Calu3 (cell line): ENCODE data around the gene AKAP7. TPM values are rescaled to one million over a fixed set of nuclear protein-coding genes. Genes with fewer than 3 reads are reported as not detected.

ENCODE experiments used
- BruUV-seq: library from RNA; stranded (reverse); fragments of 400-500 nt; replicated peaks from 2 replicates; lab custom pipeline; 2021; lab: Mats Ljungman, UMichigan
- CTCF ChIA-PET: fragments of 300-600 bp; sonication (Branson Sonifier 250); formaldehyde crosslinking; loops from one replicate; lab custom pipeline; 2022; ENCODE audit warnings: antibody characterized with exemption; lab: Charles Lee
- DNase-seq: peaks from one replicate; pipeline ENCODE4 v3.0.0; 2022
- H3K27ac Mint-ChIP-seq: one replicate; pipeline ENCODE4 v1.8.0; 2022; ENCODE audit warnings: mixed read lengths; ENCODE audit not compliant: unreplicated experiment
- H3K27me3 Mint-ChIP-seq: one replicate; pipeline ENCODE4 v1.8.0; 2022; ENCODE audit warnings: mixed read lengths; ENCODE audit not compliant: unreplicated experiment
- H3K36me3 Mint-ChIP-seq: one replicate; pipeline ENCODE4 v1.8.0; 2022; ENCODE audit warnings: mild to moderate bottlenecking, moderate library complexity, mixed read lengths; ENCODE audit not compliant: insufficient read depth, unreplicated experiment
- H3K4me1 Mint-ChIP-seq: one replicate; pipeline ENCODE4 v1.8.0; 2022; ENCODE audit warnings: mild to moderate bottlenecking, low read depth, mixed read lengths; ENCODE audit not compliant: unreplicated experiment
- H3K4me3 Mint-ChIP-seq: one replicate; pipeline ENCODE4 v1.8.0; 2022; ENCODE audit warnings: mild to moderate bottlenecking, low read depth, moderate library complexity, mixed read lengths; ENCODE audit not compliant: unreplicated experiment
- H3K9me3 Mint-ChIP-seq: one replicate; pipeline ENCODE4 v1.8.0; 2022; ENCODE audit warnings: low read depth, mixed read lengths; ENCODE audit not compliant: unreplicated experiment
- intact Hi-C: fragments of 100-400 bp; cut with micrococcal nuclease; formaldehyde crosslinking; loops from one replicate; pipeline ENCODE4 v1.10.0; 2022; ENCODE audit not compliant: unreplicated experiment
- total RNA-seq: library from RNA; stranded (reverse); gene quantifications from 2 replicates; pipeline ENCODE4 v1.2.3, GENCODE V29; 2022
- TF ChIP-seq, protein P1 (sequence below): fragments of 200-600 bp; IDR thresholded peaks from one replicate; pipeline ENCODE4 v1.8.0; 2022; ENCODE audit warnings: antibody characterized with exemption; ENCODE audit not compliant: unreplicated experiment

Gene AKAP7
- total RNA-seq, 1 experiment from 2014 or later = 7.7 TPM

- intact Hi-C loops = no loop called here
- Mint-ChIP-seq H3K27ac (peak overlapping the region; percentile 93), H3K4me1 (peaks cover 45% of the 10 kb centered on the region), H3K4me3 (peak overlapping the region; percentile 56), H3K27me3 (no peaks in the 10 kb centered on the region), H3K9me3 (peaks cover 2% of the 10 kb centered on the region), H3K36me3 (peaks cover 24% of the 10 kb centered on the region)
- CTCF ChIA-PET = interaction anchor here (0.6 to 1.8 kb wide), 5 partner anchors 27 to 416 kb away, joined by 3 to 9 read pairs (median 5); partner anchors contain the start of gene EPB41L2
- TF ChIP-seq, protein P1, sequence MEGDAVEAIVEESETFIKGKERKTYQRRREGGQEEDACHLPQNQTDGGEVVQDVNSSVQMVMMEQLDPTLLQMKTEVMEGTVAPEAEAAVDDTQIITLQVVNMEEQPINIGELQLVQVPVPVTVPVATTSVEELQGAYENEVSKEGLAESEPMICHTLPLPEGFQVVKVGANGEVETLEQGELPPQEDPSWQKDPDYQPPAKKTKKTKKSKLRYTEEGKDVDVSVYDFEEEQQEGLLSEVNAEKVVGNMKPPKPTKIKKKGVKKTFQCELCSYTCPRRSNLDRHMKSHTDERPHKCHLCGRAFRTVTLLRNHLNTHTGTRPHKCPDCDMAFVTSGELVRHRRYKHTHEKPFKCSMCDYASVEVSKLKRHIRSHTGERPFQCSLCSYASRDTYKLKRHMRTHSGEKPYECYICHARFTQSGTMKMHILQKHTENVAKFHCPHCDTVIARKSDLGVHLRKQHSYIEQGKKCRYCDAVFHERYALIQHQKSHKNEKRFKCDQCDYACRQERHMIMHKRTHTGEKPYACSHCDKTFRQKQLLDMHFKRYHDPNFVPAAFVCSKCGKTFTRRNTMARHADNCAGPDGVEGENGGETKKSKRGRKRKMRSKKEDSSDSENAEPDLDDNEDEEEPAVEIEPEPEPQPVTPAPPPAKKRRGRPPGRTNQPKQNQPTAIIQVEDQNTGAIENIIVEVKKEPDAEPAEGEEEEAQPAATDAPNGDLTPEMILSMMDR = no peak
- TSS peak; percentile 37 for BruUV-seq
- DNase-seq = no peak
Measured at GRCh38 chr6:131101911-131102680, 33.2 kb upstream of the AKAP7 start.

DNA sequence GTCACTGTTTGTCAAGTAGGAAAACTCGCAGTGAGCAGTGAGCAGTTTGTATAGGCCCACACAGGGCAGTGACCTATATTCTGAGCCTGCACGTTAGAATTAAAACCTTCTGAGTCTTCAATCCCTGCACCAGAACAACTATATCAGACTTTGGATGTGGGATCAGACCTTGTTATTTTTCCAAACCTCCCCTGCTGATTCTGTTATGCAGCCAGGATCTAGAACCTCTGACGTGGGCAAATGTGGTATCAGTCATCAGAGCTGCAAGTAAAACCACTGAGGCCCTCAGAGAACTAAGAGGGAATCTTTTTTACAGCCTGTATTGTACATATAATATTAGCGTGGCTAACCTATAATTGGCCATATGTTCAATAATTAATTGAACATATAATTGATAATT is 32.0 kb upstream of the AKAP7 start:
- intact Hi-C loops = no loop called here
- BruUV-seq = no TSS peak
- H3K4me3 Mint-ChIP-seq = peak overlapping the region; percentile 56

DNA sequence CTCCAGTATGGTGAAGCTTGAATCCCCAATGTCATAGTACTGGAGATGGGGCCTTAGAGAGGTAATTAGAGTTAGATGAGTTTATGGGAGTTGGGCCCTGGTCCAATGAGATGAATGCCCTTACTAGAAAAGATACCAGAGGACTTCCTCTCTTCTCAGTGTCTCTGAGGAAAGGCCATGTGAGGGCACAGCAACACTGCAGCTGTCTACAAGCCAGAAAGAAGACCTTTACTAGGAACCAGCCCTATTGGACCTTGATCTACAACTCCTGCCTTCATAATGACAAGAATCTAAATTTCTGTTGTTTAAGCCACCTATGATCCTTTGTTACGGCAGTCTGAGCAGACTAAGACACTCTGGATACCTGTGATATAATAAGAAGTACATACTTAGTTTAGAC is 31.4 kb upstream of the AKAP7 start:
- BruUV-seq = no TSS peak
- no peaks in the 10 kb centered on the region for H3K27me3 Mint-ChIP-seq
- H3K4me1 Mint-ChIP-seq = peaks cover 63% of the 10 kb centered on the region
- DNase-seq = no peak
- H3K36me3 Mint-ChIP-seq = peaks cover 24% of the 10 kb centered on the region
- TF ChIP-seq, protein P1 = no peak
- CTCF ChIA-PET = no interaction called here
- H3K27ac Mint-ChIP-seq = peak overlapping the region; percentile 93
- intact Hi-C loops = no loop called here
- no peak overlapping the region for H3K4me3 Mint-ChIP-seq
- H3K9me3 Mint-ChIP-seq = peaks cover 2% of the 10 kb centered on the region

More for the DNA sequence above, 32.0 kb upstream of the AKAP7 start:
- Mint-ChIP-seq H3K4me1 (peaks cover 57% of the 10 kb centered on the region), H3K36me3 (peaks cover 24% of the 10 kb centered on the region), H3K27ac (peak overlapping the region; percentile 93), H3K9me3 (peaks cover 2% of the 10 kb centered on the region), H3K27me3 (no peaks in the 10 kb centered on the region)
- no peak for DNase-seq
- CTCF ChIA-PET = interaction anchor here (1.8 kb wide), 1 partner anchor 218 kb away, joined by 9 read pairs; no protein-coding TSS in a partner anchor
- TF ChIP-seq, protein P1 = no peak

DNA sequence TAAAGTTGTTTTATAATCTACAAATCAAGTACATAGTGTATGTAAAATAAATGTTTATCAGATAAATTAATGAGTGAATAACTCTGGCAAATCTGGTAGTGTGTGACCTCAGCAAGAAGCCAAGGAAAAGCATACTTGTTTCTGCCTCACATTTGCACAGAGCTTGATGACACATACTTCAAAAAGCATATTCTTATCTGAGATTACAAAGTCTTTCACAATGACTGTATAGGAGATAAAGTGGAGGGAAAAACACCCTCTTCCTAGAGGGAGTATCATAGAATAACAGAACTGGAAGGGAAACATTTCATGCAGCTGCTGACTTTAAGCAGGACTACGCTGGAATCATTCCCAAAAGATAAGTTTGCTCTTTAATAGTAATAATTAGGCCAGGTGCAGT is 28.1 kb upstream of the AKAP7 start:
- Mint-ChIP-seq H3K36me3 (peaks cover 13% of the 10 kb centered on the region), H3K4me3 (no peak overlapping the region), H3K4me1 (peaks cover 65% of the 10 kb centered on the region), H3K9me3 (no peaks in the 10 kb centered on the region), H3K27me3 (no peaks in the 10 kb centered on the region), H3K27ac (peak overlapping the region; percentile 72)
- TF ChIP-seq, protein P1 = no peak
- intact Hi-C loops = loop anchor here (2.0 kb wide), 1 partner anchor 46 kb away; no protein-coding TSS in a partner anchor
- CTCF ChIA-PET = no interaction called here
- DNase-seq = peak; percentile 16
- BruUV-seq = no TSS peak
